Activated CD4-positive, alpha-beta memory T cell treated with anti-CD3 and anti-CD28 coated beads for 36 hours (primary cell): ENCODE measurements around the gene TTC23. TPM values are rescaled to one million over a fixed set of nuclear protein-coding genes. Genes with fewer than 3 reads are reported as not detected.

ENCODE experiments used
- CTCF ChIA-PET: fragments of 350-600 bp; sonication (Branson Sonifier 250); formaldehyde crosslinking; loops from one replicate; lab custom pipeline; 2021; ENCODE audit warnings: antibody characterized with exemption, inconsistent platforms; lab: Charles Lee
- POLR2A ChIA-PET: fragments of 350-600 bp; sonication (Branson Sonifier 250); formaldehyde crosslinking; loops from one replicate; lab custom pipeline; 2021; ENCODE audit warnings: antibody characterized with exemption; lab: Charles Lee
- DNase-seq: peaks from one replicate; pipeline ENCODE4 v3.0.0-alpha.2; 2020
- H3K27ac Mint-ChIP-seq: one replicate; pipeline ENCODE4 v1.8.0; 2021; ENCODE audit warnings: mixed read lengths
- H3K27me3 Mint-ChIP-seq: one replicate; pipeline ENCODE4 v1.8.0; 2021; ENCODE audit warnings: mixed read lengths
- H3K36me3 Mint-ChIP-seq: one replicate; pipeline ENCODE4 v1.8.0; 2021; ENCODE audit warnings: mixed read lengths
- H3K4me1 Mint-ChIP-seq: one replicate; pipeline ENCODE4 v1.8.0; 2021; ENCODE audit warnings: low read depth, mixed read lengths
- H3K4me3 Mint-ChIP-seq: one replicate; pipeline ENCODE4 v1.8.0; 2021; ENCODE audit warnings: mild to moderate bottlenecking, mixed read lengths
- H3K9me3 Mint-ChIP-seq: one replicate; pipeline ENCODE4 v1.8.0; 2021; ENCODE audit warnings: mixed read lengths
- intact Hi-C: fragments of 100-400 bp; cut with micrococcal nuclease; formaldehyde crosslinking; loops from one replicate; pipeline ENCODE4 v1.15.1; 2023
- total RNA-seq, 2 experiments: library from RNA; stranded (reverse); gene quantifications; one replicate each; pipeline ENCODE4 v1.2.3, GENCODE V29; 2021

Gene TTC23
- total RNA-seq, 2 experiments from 2014 or later, result 2.8 to 4.1 TPM

GRCh38 chr15:99090938-99091337 is 158.4 kb downstream of the TTC23 start:
- Mint-ChIP-seq H3K9me3 (no peaks in the 10 kb centered on the region), H3K4me1 (peaks cover 6% of the 10 kb centered on the region), H3K27ac (no peak overlapping the region), H3K27me3 (peaks cover 2% of the 10 kb centered on the region), H3K36me3 (no peaks in the 10 kb centered on the region), H3K4me3 (no peak overlapping the region)
- CTCF ChIA-PET, result interaction anchor here (1.4 kb wide), 1 partner anchor 14 kb away, joined by 3 read pairs; the partner anchor contains the start of gene SYNM
- DNase-seq, result no peak
- intact Hi-C loops, result no loop called here
- POLR2A ChIA-PET, result no interaction called here

- H3K4me1 Mint-ChIP-seq, result peaks cover 6% of the 10 kb centered on the region
- CTCF ChIA-PET, result interaction anchor here (1.4 kb wide), 1 partner anchor 15 kb away, joined by 3 read pairs; the partner anchor contains the start of gene SYNM
- intact Hi-C loops, result no loop called here
- no peaks in the 10 kb centered on the region for H3K36me3 Mint-ChIP-seq
- H3K27ac Mint-ChIP-seq, result no peak overlapping the region
- no peak overlapping the region for H3K4me3 Mint-ChIP-seq
- H3K9me3 Mint-ChIP-seq, result no peaks in the 10 kb centered on the region
- no peaks in the 10 kb centered on the region for H3K27me3 Mint-ChIP-seq
- peak; percentile 29 for DNase-seq
- POLR2A ChIA-PET, result no interaction called here
Observed at GRCh38 chr15:99090011-99090699, 159.2 kb downstream of the TTC23 start.

- Mint-ChIP-seq H3K9me3 (no peaks in the 10 kb centered on the region), H3K4me1 (peaks cover 6% of the 10 kb centered on the region), H3K27ac (no peak overlapping the region), H3K36me3 (no peaks in the 10 kb centered on the region), H3K4me3 (no peak overlapping the region), H3K27me3 (no peaks in the 10 kb centered on the region)
- POLR2A ChIA-PET, result no interaction called here
- intact Hi-C loops, result no loop called here
- no peak for DNase-seq
- CTCF ChIA-PET, result interaction anchor here (0.6 to 1.5 kb wide), 3 partner anchors 9 to 165 kb away, joined by 3 to 4 read pairs (median 3); no protein-coding TSS in a partner anchor
Observed at GRCh38 chr15:99087405-99087943, 161.9 kb downstream of the TTC23 start.

GRCh38 chr15:99086327-99086667 is 163.1 kb downstream of the TTC23 start:
- intact Hi-C loops, result no loop called here
- DNase-seq, result no peak
- ChIA-PET CTCF (interaction anchor here (0.8 to 2.1 kb wide), 2 partner anchors 10 to 15 kb away, joined by 3 to 7 read pairs; no protein-coding TSS in a partner anchor), POLR2A (no interaction called here)
- Mint-ChIP-seq H3K36me3 (no peaks in the 10 kb centered on the region), H3K4me3 (no peak overlapping the region), H3K27ac (no peak overlapping the region), H3K9me3 (no peaks in the 10 kb centered on the region), H3K27me3 (peaks cover 2% of the 10 kb centered on the region), H3K4me1 (peaks cover 6% of the 10 kb centered on the region)

Other genes with a start within 250 kb of the TTC23 start
- not detected for gene PGPEP1L, start 241.8 kb downstream of the TTC23 start, total RNA-seq
- 1 to 10 TPM; 2.6 to 2.7 TPM for gene SYNM, start 144.5 kb downstream of the TTC23 start, total RNA-seq
- 10 to 100 TPM; 21.5 to 22.6 TPM for gene LRRC28, start 1.9 kb upstream of the TTC23 start, total RNA-seq